Fibroblast of gingiva (primary cell): ENCODE data around the gene JMJD4.

Experiments
- DNase-seq: peaks from one replicate; pipeline ENCODE4 v3.0.0-alpha.2; 2011; ENCODE audit warnings: low read depth

JMJD4 gene, protein sequence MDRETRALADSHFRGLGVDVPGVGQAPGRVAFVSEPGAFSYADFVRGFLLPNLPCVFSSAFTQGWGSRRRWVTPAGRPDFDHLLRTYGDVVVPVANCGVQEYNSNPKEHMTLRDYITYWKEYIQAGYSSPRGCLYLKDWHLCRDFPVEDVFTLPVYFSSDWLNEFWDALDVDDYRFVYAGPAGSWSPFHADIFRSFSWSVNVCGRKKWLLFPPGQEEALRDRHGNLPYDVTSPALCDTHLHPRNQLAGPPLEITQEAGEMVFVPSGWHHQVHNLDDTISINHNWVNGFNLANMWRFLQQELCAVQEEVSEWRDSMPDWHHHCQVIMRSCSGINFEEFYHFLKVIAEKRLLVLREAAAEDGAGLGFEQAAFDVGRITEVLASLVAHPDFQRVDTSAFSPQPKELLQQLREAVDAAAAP

DNA sequence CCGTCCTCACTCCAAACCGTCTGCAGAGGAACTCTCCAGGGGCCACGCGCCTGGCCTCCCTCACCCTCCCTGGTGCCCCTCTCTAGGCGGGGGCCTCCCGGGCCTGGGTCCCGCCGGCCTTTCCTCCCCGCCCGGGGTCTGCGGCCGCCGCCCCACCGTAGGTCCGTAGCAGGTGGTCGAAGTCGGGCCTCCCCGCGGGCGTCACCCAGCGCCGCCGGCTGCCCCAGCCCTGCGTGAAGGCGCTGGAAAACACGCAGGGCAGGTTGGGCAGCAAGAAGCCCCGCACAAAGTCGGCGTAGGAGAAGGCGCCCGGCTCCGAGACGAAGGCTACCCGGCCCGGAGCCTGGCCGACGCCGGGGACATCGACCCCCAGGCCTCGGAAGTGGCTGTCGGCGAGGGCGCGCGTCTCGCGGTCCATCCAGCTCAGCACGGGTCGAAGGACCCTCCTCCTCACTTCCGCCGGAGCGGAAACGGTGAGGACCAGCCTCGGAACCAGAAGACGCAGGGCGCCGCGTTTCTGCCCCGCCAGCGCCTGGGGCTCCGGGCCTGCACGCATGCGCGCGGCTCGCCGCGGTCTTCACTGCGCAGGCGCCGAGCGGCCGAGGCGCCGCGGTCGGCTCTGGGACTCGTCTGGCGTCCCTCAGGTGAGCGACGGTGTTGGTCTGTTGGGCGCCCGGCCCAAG, at the start of gene JMJD4, which contains the start of gene SNAP47:
Gene JMJD4, minus strand, starts transcription at position 447 of the 683 bp plus-strand sequence. Its CDS starts 29 bp downstream, at position 418.
Gene SNAP47, plus strand, starts transcription at position 580 of the 683 bp plus-strand sequence. CDS start 12,302 bp downstream, outside the sequence.
- peak; percentile 89 for DNase-seq

DNA sequence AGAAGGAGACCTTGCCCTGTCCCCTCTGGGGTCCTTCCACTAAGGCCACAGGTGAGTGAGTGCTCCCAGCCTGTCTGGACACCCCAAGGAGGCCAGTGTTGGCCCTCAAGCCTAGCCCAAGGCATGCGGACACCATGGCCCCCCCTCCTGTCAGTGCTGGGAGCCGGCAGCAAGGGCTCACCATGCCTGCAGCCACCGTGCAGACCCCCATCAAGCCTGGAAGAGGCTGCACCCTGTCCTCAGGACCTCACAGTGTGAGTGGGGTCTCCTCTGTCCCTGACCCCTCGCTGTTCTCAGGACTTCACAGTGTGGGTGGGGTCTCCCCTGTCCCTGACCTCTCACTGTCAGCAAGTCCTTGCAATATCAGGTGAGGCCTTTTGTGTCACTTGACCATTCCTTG, 47.1 kb upstream of the JMJD4 start:
- no peak for DNase-seq

DNA sequence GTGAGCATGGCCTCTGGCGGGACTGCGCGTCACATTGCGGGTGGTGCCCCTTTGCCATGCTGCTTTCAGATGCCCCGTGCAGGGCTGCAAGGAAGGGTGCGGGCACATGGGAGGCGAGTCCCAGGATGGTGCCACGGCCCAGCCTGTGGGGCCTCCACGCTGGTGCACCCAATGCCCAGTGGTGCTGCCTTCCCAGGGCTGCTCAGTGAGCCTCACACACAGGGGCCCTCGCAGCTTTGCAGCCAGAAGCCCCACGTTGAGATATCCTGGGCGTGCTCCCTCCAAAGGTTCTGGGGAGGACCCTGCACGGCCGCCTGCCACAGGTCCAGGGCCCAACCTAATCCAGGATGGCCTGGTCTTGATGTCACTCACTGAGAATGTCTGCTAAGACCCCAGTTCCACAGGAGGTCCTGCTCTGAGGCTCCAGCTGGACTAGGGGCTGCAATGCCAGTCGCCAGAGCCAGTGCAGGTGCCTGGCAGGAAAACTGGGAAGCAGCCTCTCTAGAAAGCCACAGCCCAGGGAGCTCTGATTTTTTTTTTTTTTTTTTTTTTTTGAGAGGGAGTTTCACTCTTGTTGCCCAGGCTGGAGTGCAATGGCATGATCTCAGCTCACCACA, 46.3 kb upstream of the JMJD4 start:
- DNase-seq: no peak

DNA sequence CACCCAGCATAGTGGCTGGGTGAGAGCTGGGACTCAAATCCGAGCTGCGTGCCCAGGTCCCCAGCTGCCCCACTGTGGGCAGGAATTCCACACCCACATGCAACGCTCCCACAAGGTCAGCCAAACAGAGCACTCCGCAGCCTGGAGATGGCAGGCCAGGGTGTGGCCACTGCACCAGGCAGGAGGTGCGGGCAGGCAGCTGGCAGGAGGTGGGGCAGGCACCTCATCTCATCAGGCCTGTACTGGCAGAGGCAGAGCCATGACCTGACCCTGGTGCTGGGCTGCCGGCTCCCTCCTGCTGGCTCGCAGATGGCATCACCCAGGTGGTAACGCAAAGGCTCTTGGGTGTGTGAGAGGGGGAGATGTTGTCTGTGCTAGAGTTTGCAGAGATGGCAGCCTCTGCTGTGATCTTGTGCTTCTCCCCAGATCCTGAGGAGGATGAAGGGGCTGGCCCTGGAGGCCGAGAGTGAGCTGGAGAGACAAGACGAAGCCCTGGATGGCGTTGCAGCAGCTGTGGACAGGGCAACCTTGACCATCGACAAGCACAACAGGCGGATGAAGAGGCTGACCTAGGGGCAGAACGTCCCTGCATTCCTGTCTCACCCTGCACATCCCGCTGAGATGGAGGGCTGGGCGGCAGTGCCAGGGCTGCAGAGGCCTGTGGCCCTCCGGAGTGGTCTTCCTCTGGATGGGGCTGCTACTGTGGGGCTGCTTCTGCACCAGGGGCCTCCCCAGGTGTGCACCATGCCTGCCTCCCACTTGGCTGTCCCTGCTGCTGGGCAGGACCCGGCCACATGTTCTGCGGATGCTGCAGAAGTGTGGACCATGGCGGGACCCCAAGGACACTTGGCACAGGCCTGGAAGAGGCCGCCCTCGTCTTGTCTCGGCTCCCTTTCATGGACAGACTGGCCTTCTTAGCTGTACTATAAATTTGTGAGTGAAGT, 45.3 kb upstream of the JMJD4 start:
- no peak for DNase-seq

DNA sequence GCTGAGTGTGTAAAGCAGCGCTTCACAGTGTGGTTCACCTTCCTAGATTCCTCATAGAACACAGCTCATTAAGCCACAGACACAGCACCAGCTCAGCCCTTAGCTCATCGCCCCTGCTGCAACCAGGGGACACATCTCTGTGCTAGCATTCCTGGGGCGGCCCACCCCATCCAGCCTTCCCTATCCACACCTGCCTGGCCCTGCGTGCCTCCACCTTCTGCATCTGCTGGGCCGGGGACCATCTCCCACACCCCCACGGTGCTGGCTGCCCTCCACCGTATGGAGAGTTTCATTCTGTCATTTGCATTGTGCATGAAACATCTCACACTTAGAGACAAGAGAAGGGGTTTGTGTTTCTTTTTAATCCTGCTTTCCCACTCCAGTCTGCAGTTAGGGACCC, 44.6 kb upstream of the JMJD4 start:
- DNase-seq: no peak

DNA sequence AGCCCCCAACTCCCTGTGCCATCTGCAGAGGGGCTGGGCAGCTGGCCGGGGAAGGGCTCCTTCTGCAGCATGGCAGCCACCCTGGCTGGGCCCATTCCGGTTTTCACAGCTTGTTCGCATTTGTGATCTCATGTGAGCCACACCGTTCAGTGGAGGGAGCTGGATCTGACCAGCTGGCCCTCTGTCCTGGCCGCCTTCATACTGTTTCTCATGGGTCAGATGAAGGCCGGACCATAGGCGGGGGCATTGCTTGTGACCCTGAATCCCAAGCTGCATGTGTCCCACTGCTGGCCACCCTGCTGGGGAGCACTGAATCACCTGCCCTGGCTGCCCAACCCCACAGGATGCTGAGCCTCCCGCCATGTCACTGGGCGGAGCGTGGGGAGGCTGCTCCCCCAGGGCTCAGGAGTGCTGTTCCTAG, 43.9 kb upstream of the JMJD4 start:
- DNase-seq: no peak

DNA sequence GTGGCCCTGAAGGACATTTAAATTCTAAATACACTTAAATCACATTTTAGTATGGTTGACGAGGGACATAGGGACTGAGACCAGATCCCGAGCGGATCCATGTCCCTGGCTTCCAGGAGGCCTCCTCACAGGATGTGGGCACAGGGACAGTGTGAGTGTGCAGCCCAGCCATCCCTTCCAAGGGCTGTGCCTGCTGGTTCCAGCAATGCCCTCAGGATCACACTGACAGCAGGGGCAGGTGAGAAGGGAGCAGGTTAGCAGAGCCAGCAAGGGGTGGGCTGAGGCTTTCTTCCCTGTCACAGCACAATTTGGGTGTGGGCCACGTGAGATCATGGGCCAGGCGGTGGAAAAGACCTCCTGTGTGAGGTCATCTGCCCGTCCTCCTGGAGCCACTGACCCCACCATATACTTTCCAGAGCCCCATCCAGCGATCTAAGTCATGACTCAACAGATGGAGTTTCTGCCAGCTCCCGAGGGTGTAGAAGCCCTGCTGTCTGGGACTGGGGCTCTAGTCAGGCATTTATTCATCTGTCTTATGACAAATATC, 43.4 kb upstream of the JMJD4 start:
- no peak for DNase-seq

DNA sequence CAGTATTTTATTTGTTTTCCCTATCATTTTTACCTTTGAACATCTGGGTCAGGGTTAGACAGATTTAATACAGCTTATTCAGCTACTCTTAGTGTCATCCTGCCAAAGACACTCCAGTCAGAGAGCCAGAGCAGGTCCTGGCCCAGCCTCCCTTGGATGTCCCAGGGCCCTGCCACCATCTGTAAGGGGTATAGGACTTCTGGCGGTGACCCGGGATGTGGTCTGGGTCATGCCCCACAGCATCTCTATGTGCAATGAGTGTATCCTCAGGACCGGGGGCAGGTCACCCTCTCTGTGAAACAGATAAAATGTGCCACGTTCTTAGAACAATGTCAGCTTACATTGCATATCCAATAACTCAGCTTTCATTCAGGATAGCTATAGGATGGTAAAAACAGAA, 42.5 kb upstream of the JMJD4 start:
- no peak for DNase-seq

DNA sequence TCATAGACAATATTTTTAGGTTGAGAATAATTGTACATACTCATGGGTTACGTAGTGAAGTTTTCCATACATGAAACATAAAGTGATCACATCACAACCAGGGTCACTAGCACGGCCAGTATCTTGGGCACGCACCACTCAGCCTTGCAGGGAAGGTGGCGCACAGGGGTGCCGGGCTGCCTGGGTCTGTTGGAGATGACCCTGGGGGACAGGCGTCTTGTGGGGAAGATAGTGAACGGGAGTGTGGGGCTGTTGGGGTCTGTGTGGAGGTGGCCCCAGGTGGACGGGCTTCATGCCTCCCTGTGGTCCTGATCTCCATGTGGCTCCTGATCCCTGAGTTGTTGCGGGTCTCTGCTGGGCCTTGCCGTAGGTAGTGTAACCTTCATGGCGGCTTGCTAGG, 42.1 kb upstream of the JMJD4 start:
- DNase-seq: no peak

DNA sequence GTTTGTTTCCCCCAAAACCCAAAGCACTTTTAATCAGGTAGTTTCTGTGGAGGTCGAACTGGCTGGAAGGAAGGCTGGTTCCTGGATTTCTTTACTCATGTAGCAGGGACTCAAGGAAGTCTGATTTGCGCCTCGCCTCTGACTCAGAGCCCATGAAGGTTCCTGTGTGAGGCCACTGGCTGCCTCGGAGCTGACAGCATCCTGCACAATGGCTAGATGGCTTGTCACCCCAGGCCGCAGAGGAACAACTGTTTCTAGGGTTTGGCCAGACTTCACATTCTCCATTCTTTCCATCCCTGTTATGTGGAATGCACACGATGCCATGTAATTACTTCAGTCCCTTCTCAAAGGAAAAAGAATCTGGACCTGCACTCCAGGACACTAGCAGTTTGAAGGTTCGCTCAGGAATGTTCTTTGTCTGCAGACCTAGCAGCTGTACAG, 41.2 kb upstream of the JMJD4 start:
- no peak for DNase-seq

DNA sequence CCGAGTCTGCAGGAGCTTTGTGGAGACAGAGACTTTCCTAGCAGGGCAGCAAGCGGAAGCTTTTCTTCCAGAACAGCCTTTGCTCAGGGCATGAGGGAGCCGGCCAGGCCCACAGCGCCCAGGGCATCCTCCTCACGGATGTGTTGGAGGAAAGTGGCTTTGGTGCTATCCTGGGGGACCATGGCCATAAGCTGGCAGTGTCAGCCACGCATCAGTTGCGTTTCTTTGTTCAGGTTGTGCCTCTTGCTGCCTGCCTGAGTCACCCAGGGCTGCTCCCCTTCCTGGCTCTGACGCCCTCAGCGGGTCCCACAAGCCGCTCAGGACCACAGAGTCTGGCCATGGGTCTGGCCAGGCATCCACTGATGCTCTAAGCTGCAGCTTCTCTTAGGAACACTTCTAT, 40.7 kb upstream of the JMJD4 start:
- no peak for DNase-seq

DNA sequence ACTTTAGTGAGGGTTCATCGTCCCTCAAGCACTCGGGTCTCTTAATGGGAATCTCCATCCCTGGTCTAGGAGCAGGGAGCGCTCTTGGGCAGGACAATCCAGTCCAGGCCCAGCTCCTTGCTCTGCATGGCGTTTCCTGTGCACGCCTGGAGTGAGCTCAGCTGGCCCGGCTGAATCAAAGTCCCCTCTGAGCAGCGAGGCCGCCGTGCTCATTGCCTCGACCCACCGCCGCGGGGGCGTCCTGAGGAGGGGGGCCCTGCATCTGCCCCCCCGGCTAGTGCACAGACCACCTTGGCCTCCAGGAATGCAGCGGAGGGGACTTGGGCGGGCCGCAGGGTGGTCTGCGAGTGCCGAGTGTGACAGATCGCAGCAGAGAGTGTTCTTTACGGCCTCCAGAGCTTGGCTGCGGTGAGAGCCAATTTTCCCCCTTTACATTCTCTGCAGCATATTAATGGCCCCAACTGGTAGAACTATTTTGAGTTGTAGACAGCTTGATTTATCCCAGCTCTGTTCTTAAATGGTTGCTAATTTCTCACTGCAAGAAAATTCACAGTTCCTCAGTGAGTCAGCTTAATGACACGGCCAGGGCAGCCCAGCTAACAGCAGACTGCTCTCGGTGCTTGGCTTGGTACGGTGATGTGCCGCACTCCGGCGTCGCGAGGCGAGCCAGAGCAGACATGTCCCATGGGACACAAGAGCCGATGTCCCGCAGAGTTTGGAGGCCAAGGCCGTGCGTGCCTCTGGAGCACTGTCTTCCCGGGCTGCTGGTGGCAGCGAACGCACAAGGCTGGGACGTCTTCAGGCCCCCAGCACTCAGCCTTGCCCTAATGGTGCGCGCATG, 39.9 kb upstream of the JMJD4 start:
- no peak for DNase-seq

DNA sequence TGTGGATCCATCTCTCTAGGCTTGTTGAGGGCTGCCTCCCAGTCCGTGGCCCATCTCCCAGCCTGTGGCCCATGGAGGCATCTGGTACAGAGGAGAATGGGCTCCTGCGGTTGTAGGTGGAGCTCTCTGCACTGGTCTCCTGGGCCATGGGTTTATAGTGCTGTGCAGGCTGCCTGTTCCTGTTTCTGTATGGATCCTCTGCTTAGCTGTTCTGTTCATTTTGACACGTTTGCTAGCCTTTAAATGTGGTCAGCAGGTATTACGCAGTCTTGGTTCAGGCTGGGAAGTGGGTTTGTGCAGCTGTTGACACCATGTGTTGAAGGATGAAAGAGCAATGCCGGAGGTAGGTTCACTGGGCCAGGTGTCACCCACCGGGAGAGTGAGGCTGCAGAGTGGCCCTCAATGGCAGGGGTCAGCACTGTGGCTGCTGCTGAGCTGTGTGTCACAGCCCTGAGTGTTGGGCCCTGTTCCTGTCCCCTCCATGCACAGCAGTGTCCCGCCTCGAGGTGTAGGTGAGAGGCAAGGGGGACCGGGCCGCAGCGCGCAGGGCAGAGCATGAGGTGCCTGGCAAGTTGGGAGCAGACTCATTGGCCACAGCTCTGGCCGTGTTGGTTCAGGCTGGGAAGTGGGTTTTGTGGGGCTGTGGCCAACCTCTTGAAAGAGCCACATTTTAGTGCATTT, 39.1 kb upstream of the JMJD4 start:
- no peak for DNase-seq

DNA sequence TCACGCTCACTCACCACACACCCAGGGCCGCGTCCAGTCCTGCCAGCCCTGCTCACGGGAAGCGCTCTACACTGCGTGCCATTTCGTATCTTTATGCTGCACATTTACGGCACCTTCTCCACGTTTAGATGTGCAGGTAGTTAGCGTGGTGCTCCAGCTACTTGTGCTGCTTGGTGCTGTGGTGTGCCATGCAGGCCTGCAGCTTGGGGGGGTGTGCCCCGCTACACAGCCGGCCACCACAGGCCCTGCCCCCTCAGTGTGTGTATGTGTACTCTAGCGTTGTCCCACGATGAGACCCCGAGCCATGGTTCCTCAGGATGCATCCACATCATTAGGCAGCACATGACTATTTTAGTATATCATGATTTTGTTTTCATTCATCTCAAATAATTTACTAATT, 38.5 kb upstream of the JMJD4 start:
- DNase-seq: no peak

DNA sequence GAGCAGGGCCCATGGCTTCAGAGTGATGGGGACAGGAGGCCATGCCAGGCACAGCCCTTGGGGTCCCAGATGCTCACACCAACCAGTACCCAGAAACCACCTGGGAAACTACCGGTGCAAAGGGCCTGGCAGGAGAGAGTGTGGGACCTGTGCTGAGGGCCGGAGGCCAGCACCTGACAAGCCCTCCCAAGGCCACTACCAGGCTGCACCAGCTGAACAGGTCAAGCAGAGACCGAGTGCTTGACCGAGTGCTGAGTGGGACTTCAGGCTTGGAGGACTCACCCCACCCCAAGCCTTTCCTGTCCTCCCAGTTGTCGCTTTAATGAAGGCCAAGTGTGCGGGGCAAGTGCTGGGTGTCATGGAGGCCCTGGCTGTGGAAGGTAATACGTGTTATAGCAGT, 36.7 kb upstream of the JMJD4 start:
- DNase-seq: no peak

DNA sequence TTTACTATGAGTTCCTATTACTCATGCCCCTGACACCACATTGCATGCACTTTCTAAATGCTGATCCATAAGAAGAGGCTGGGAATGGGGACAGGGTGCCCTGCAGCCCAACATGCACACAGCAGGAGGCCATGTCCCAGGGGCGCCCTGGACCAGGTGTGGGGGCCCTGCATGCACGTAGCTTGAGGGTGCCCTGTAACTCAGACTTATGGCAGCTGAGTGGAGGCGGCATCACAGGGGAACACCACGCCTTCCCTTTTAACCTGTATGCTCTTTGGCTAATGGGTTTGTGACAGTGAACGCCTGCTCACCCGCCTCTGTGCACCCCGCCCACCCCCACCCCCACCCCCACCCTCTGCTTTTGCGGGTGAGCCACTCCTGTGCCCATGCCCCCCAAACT, 36.2 kb upstream of the JMJD4 start:
- DNase-seq: no peak

DNA sequence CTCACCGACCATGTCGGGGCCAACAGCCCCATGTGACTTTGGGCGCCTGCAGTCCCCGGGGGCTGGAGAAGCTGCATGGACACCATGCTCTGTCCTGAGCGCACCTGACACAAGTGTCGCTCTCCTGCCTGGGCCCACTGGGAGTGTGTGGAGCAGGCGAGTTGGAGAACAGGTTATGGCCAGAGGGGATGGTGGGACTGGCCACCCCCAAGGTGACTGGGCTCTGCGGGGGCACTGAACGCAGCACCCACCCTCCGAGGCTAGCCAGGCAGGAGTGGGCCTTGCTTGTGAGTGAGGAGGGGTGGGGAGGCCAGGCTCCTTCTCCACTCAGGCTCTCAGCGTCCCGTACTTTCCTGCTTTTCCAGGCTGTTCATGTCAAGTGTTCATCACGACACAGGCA, 35.7 kb upstream of the JMJD4 start:
- DNase-seq: no peak

DNA sequence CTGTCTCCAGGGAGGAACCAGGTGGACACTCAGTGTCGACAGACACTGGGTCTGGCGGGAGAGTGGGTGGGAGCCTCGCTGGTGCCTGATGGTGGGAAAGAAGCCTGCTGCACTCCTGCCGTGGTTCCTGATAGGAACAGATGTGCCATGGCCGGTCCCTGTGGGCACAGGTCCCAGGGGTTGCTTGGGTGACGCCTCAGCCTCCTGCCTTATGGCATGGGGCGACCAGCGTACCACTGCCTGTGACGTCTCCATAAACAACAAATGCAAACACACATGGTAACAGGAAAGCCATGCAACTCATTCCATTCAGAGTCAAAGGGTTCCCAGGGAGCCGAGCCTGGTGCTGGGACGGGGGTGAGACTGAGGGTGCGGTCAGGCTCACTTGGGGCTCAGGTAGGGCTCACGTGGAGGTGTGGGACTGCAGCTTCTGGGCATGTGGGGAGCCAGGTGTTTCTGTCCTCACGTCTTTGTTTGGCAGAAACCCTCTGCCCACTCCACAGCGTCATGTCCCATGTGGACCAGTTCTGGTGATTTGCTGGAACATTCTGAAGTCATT, 34.9 kb upstream of the JMJD4 start:
- DNase-seq: no peak

DNA sequence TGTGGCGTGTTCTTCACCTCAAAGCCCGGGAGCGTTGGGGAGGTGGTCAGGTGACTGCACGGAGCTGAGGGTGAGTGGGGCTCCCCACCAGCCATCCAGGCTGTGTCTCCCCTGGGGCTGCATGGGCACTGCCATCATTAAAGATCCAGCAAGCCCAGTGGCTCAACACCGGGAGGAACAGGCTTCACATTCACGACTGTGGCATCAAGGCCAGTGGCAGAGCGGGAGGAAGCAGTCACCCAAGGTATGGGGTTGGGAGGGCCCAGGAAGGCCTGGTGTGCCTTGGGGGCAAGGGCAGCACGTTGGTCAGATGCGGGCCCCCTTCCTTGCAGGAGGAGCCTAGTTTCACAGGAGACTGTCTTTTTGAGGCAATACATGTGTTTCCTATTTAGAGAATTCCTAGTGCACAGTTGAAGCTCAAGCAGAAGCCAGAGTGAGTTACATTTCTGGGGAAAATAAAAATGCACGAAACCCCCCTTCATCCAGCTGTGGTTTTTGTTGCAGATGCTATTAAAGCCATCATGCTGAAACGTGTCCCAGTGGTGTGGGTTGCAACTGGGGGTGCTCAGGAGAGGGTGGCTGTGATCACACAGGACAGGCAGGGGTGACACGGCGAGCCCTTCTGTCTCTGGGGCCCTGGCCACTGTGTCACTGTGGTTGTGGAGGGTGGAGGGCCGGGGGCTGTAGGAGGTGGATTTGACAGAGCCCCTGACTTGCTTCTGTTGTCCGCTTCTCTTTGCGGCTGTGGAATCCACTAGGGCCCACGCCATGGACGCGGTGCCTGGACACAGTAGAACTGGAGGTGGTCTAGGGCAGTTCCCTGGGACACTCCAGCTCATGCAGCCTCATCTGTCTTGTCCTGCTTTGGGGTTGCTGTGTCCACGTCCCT, 34.2 kb upstream of the JMJD4 start:
- no peak for DNase-seq
